GM04503 (cell line): Measurements from ENCODE around the gene DPH2.

Experiments
- DNase-seq: peaks from one replicate; pipeline ENCODE4 v3.0.0-alpha.2; 2012; ENCODE audit warnings: low read depth

The DPH2 gene

DNA sequence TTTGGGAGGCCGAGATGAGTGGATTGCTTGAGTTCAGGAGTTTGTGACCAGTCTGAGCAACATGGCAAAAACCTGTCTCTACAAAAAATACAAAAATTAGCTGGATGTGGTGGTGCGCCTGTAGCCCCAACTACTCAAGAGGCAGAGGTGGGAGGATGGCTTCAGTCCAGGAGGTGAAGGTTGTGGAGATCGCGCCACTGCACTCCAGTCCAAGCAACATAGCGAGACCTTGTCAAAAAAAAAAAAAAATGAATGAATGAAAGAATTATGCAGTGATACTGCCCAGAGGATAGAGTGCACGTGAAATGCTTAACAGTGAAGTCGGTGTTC lies 429 bp upstream of the DPH2 start:
- no peak for DNase-seq

DNA sequence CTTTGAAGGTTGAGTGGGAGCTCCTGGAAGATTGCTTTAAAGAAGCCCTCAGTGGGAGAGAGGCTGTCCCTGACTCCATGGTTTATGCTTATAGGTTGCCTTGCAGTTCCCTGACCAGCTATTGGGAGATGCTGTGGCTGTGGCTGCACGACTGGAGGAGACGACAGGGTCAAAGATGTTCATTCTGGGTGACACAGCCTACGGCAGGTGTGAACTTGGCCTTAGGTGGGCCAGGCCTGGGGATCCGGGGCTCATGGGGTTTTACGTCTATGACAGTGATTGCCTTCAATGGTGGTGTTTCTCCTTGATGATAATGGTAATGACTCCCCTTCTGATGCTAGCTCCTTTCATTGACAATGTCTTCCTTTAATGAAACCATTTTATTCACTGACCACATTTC lies 692 bp downstream of the DPH2 start:
- no peak for DNase-seq

- DNase-seq, result no peak
Measured at GRCh38 chr1:43970911-43971310, 1.1 kb downstream of the DPH2 start.

DNA sequence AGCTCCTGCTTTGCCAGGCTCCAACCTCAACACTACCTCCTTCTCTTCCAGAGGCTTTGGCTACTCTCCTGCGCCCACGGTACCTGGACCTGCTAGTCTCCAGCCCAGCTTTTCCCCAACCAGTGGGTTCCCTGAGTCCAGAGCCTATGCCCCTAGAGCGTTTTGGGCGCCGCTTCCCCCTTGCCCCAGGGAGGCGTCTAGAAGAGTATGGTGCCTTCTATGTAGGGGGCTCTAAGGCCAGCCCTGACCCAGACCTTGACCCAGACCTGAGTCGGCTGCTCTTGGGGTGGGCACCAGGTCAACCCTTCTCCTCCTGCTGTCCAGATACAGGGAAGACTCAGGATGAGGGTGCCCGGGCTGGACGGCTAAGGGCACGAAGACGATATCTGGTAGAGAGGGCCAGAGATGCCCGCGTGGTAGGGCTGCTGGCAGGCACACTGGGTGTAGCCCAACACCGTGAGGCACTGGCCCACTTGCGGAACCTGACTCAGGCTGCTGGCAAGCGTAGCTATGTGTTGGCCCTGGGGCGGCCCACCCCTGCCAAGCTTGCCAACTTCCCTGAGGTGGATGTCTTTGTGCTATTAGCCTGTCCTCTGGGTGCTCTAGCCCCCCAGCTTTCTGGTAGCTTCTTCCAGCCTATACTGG lies 1.6 kb downstream of the DPH2 start:
- no peak for DNase-seq

GRCh38 chr1:43973981-43974442 lies 4.2 kb downstream of the DPH2 start:
- no peak for DNase-seq

GRCh38 chr1:43974443-43975248 lies 4.8 kb downstream of the DPH2 start, which contains the start of gene ATP6V0B:
ATP6V0B (plus strand) TSS chr1:43974960; CDS start chr1:43975041, 81 bp downstream.
- peak; percentile 61 for DNase-seq

GRCh38 chr1:43975249-43975961 lies 5.6 kb downstream of the DPH2 start:
- no peak for DNase-seq

DNA sequence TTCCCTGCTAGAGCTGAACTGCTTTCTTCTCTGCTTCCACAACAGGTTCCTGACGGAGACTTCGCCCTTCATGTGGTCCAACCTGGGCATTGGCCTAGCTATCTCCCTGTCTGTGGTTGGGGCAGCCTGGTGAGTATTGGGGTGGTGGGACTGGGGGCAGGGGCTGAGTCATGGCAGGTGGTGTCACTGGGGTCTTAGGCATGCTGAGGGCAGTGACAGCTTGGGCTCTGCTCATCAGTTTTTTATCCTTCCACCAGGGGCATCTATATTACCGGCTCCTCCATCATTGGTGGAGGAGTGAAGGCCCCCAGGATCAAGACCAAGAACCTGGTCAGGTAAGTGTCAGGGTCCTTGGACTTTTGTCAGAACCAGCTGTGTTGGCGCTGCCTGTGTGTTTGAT lies 6.2 kb downstream of the DPH2 start:
- DNase-seq, result no peak

DNA sequence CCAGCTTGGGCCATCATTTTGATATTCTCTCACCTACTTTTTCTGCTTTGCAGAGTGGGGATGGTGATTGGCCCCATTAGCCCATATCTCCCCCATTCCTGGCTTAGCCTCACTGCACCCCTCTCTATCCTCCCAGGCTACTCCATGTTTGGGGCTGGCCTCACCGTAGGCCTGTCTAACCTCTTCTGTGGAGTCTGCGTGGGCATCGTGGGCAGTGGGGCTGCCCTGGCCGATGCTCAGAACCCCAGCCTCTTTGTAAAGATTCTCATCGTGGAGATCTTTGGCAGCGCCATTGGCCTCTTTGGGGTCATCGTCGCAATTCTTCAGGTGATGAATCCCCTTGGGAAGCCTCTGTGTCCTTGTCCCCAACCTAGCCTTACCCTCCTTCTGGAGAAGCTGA lies 7.1 kb downstream of the DPH2 start:
- no peak for DNase-seq

DNA sequence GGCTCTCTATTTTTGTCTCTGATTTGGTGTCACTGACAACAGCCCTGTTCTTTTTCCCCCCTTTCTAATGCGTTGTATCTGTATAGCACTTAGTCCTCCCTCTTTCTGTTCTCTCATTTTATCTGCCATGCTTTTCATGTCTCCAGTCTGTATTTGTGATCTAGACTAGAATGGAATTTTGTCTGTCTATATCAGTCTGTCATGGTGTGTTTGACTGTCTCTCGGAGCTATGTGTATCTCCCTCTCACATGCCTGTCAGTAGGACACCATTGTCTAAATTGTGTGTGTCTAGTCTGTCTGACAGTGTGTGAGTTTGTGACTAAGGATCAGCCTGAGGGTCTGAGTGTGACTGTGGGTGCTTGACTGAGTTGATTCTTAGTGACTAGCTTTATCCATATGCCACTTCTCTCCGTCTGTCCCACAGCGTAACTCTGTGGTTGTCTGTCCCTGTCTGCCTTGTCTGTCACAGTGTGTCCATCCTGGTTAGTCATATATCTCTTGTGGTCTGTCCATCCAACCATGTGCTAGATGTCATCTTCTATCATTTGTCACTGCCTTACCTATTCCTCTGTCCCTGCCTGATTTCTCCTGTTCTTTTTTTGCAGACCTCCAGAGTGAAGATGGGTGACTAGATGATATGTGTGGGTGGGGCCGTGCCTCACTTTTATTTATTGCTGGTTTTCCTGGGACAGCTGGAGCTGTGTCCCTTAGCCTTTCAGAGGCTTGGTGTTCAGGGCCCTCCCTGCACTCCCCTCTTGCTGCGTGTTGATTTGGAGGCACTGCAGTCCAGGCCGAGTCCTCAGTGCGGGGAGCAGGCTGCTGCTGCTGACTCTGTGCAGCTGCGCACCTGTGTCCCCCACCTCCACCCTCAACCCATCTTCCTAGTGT lies 7.8 kb downstream of the DPH2 start:
- no peak for DNase-seq

DNA sequence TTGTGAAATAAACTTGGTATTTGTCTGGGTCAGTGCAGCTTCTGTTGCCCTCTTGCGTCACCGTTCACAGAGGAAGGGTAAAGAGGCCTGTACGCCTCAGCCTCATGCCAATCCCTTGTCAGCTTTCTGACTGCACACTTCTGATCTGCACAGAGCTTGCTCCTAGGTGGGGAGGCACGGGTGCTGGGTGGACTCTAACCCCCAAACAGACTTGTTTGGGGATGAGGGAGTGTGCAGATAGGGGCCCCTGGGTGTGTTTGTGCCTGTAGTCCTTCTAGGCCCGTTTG lies 8.4 kb downstream of the DPH2 start:
- no peak for DNase-seq

- no peak for DNase-seq
Measured at GRCh38 chr1:43978551-43979260, 8.9 kb downstream of the DPH2 start, which contains the start of gene B4GALT2. B4GALT2 (plus strand) TSS chr1:43979210; CDS start chr1:43981161, 1,951 bp downstream.

GRCh38 chr1:43979261-43979527 lies 9.4 kb downstream of the DPH2 start:
- no peak for DNase-seq

DNA sequence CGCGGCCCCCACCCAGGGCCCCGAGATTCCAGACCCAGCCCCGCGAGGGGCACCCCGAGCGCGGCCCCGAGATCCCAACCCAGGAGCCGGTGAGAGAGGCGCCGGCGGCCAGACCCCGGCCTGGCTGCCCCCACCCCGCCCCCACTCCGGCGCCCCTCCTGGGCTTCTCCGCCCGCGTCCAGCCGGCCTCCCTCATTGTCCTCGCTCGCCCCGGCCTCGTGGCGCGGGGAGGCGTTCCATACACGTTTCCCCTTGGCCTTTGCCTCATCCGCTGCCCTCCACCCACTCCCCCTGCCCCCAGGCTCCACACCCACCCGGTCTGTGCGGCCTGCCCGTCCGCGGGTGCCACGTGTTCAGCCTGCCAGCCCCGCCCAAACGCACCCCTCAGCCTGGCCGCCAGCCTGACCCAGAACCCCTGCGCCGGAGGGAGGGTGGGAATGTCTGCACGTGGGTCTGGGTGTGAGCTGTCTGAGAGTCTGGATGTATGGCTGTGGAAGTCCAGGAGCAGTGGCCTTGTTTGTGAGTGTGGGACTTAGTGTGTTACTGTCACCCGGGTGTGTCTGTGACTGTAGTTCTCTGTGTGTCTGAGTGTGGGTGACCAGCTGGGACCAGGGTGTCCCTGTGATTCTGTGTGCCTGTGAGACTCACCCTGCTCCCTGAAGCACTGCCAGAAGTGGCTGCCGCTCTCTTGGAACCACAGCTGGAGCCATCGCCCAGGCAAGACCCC lies 9.9 kb downstream of the DPH2 start:
- DNase-seq, result no peak

DNA sequence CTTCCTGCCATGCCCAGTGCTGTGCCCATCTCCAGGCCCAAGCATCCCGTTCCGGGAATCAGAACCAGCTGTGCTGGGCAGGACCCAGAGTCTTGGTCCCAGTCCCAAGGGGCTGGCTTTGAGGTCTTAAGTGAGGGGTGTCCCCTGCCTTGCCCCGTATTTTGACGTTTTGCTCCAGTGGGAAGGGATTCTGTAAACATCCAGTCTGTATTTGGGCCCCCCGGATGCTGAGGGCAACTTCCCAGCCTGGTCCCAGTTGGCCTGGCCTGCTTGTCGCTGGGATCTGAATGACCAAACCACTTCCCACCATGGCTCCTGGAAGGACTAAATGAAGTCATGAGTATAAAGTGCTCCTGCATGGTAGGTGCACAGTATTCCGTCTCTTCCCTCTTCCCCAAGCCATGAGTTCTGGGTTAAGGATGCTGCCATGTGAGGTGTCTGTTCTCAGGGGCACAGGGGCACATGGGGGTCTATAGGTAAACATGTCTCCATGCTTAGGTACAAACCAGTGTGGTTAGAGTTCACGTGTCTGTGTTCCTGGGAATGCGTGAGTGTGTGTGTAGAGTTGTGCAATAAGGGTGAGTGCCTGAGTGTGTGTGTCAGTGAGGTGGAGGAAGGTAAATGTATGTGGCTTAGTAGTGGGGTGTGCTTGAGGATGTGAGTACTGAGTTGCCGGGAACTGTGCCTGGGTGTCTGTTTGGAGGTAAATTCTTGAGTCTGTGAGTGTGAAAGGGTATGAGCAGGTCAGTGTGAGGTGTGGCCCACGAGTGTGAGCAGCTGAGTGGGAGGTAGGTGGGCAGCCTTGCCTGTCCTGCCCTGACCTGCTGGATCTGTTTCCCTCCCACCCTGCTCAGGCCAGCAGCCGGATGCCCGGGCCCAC lies 10.7 kb downstream of the DPH2 start:
- no peak for DNase-seq

DNA sequence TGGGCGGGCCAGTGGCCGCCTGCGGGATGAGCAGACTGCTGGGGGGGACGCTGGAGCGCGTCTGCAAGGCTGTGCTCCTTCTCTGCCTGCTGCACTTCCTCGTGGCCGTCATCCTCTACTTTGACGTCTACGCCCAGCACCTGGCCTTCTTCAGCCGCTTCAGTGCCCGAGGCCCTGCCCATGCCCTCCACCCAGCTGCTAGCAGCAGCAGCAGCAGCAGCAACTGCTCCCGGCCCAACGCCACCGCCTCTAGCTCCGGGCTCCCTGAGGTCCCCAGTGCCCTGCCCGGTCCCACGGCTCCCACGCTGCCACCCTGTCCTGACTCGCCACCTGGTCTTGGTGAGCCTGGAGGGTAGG lies 11.3 kb downstream of the DPH2 start:
- DNase-seq, result no peak

DNA sequence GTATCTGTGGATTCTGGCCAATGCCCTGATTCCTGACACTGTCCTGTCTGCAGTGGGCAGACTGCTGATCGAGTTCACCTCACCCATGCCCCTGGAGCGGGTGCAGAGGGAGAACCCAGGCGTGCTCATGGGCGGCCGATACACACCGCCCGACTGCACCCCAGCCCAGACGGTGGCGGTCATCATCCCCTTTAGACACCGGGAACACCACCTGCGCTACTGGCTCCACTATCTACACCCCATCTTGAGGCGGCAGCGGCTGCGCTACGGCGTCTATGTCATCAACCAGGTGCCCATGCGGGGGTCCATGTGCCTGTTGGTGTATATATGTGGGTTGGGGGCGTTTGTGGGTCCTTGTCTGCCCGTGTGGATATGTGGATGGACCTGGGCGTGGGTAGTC lies 11.8 kb downstream of the DPH2 start:
- no peak for DNase-seq

GRCh38 chr1:43982241-43982640 lies 12.4 kb downstream of the DPH2 start:
- DNase-seq, result no peak

DNA sequence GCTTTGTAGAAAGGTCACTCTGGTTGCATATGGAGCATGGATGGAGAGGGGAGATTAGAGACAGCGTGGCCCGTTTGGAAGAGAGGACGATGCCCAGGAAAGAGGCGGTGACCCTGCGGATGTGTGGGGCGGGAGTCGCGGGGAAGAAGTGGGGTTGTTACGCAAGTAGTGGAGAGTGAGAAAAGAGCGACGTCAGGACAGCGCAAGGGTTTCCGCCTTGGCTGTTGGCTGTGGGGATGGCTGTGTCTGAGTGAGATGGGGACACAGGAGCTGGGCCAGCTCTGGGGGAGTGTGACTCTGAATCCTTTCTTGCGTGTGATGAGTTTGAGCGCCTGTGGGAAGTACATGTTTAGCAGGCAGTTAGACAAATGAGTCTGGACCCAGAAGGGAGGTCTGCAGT lies 13.0 kb downstream of the DPH2 start:
- DNase-seq, result no peak

GRCh38 chr1:43983253-43983899 lies 13.6 kb downstream of the DPH2 start:
- no peak for DNase-seq
